IPS-15b (cell line): Measurements from ENCODE around the gene DDAH2.

Experiments
- H3K27me3 ChIP-seq: one replicate; pipeline ENCODE4 v1.6.1; 2013; ENCODE audit warnings: low read length; ENCODE audit not compliant: control insufficient read depth, insufficient read depth
- H3K36me3 ChIP-seq: one replicate; pipeline ENCODE4 v1.6.1; 2013; ENCODE audit warnings: low read length; ENCODE audit not compliant: control insufficient read depth, insufficient read depth
- H3K4me1 ChIP-seq: one replicate; pipeline ENCODE4 v1.6.1; 2013; ENCODE audit warnings: mild to moderate bottlenecking, low read length; ENCODE audit not compliant: control insufficient read depth, insufficient read depth
- H3K4me3 ChIP-seq: one replicate; pipeline ENCODE4 v1.5.1; 2013; ENCODE audit warnings: low read depth, low read length
- H3K9ac ChIP-seq: one replicate; pipeline ENCODE4 v1.6.1; 2013; ENCODE audit warnings: low read depth, mild to moderate bottlenecking, low read length
- H3K9me3 ChIP-seq: one replicate; pipeline ENCODE4 v1.6.1; 2013; ENCODE audit warnings: mild to moderate bottlenecking, low read length; ENCODE audit not compliant: control insufficient read depth, insufficient read depth

DDAH2 gene

GRCh38 chr6:31702819-31703716 lies 26.0 kb downstream of the DDAH2 start, which contains the start of gene ABHD16A:
Gene ABHD16A, minus strand, starts transcription at chr6:31703324. Its CDS starts 43 bp downstream, at chr6:31703281.
- peak within 1 kb of the TSS; percentile 95 for H3K4me3 ChIP-seq
- H3K4me1 ChIP-seq: peaks cover 2% of the 10 kb centered on the region
- peaks cover 7% of the 10 kb centered on the region for H3K36me3 ChIP-seq
- peak within 1 kb of the TSS; percentile 90 for H3K9ac ChIP-seq
- no peaks in the 10 kb centered on the region for H3K9me3 ChIP-seq
- no peaks in the 10 kb centered on the region for H3K27me3 ChIP-seq

- peaks cover 7% of the 10 kb centered on the region for H3K36me3 ChIP-seq
- peak overlapping the region; percentile 90 for H3K9ac ChIP-seq
- H3K4me1 ChIP-seq: peaks cover 2% of the 10 kb centered on the region
- H3K27me3 ChIP-seq: no peaks in the 10 kb centered on the region
- peak overlapping the region; percentile 95 for H3K4me3 ChIP-seq
- no peaks in the 10 kb centered on the region for H3K9me3 ChIP-seq
Observed at GRCh38 chr6:31702405-31702818, 26.7 kb downstream of the DDAH2 start.

GRCh38 chr6:31701666-31702404 lies 27.3 kb downstream of the DDAH2 start:
- Histone ChIP-seq H3K27me3 (no peaks in the 10 kb centered on the region), H3K9ac (peak overlapping the region; percentile 90), H3K36me3 (peaks cover 9% of the 10 kb centered on the region), H3K4me1 (peaks cover 2% of the 10 kb centered on the region), H3K9me3 (no peaks in the 10 kb centered on the region), H3K4me3 (peak overlapping the region; percentile 95)

GRCh38 chr6:31700740-31701401 lies 28.2 kb downstream of the DDAH2 start:
- Histone ChIP-seq H3K9me3 (no peaks in the 10 kb centered on the region), H3K4me3 (no peak overlapping the region), H3K27me3 (no peaks in the 10 kb centered on the region), H3K4me1 (peaks cover 2% of the 10 kb centered on the region), H3K9ac (no peak overlapping the region), H3K36me3 (peaks cover 12% of the 10 kb centered on the region)

- H3K36me3 ChIP-seq: peaks cover 16% of the 10 kb centered on the region
- no peak overlapping the region for H3K9ac ChIP-seq
- H3K4me1 ChIP-seq: peaks cover 2% of the 10 kb centered on the region
- no peaks in the 10 kb centered on the region for H3K27me3 ChIP-seq
- no peak overlapping the region for H3K4me3 ChIP-seq
- no peaks in the 10 kb centered on the region for H3K9me3 ChIP-seq
Observed at GRCh38 chr6:31697555-31697954, 31.5 kb downstream of the DDAH2 start.

- no peak overlapping the region for H3K4me3 ChIP-seq
- H3K9ac ChIP-seq: no peak overlapping the region
- no peaks in the 10 kb centered on the region for H3K9me3 ChIP-seq
- no peaks in the 10 kb centered on the region for H3K27me3 ChIP-seq
- H3K4me1 ChIP-seq: peaks cover 2% of the 10 kb centered on the region
- peaks cover 27% of the 10 kb centered on the region for H3K36me3 ChIP-seq
Observed at GRCh38 chr6:31693535-31693934, 35.6 kb downstream of the DDAH2 start.

GRCh38 chr6:31692886-31693285 lies 36.2 kb downstream of the DDAH2 start:
- Histone ChIP-seq H3K4me3 (no peak overlapping the region), H3K27me3 (no peaks in the 10 kb centered on the region), H3K36me3 (peaks cover 28% of the 10 kb centered on the region), H3K9ac (no peak overlapping the region), H3K9me3 (no peaks in the 10 kb centered on the region), H3K4me1 (peaks cover 2% of the 10 kb centered on the region)

GRCh38 chr6:31692353-31692752 lies 36.7 kb downstream of the DDAH2 start:
- Histone ChIP-seq H3K4me3 (no peak overlapping the region), H3K36me3 (peaks cover 34% of the 10 kb centered on the region), H3K9me3 (no peaks in the 10 kb centered on the region), H3K9ac (no peak overlapping the region), H3K27me3 (no peaks in the 10 kb centered on the region), H3K4me1 (peaks cover 2% of the 10 kb centered on the region)

GRCh38 chr6:31691564-31692108 lies 37.5 kb downstream of the DDAH2 start:
- H3K9ac ChIP-seq: no peak overlapping the region
- peaks cover 2% of the 10 kb centered on the region for H3K4me1 ChIP-seq
- no peaks in the 10 kb centered on the region for H3K27me3 ChIP-seq
- no peaks in the 10 kb centered on the region for H3K9me3 ChIP-seq
- peaks cover 33% of the 10 kb centered on the region for H3K36me3 ChIP-seq
- H3K4me3 ChIP-seq: no peak overlapping the region

GRCh38 chr6:31691078-31691463 lies 38.0 kb downstream of the DDAH2 start:
- Histone ChIP-seq H3K27me3 (no peaks in the 10 kb centered on the region), H3K9ac (no peak overlapping the region), H3K9me3 (no peaks in the 10 kb centered on the region), H3K4me1 (peaks cover 2% of the 10 kb centered on the region), H3K36me3 (peaks cover 32% of the 10 kb centered on the region), H3K4me3 (no peak overlapping the region)
